H9 (cell line): ENCODE measurements around the gene AP3S2. TPM values are rescaled to one million over a fixed set of nuclear protein-coding genes. Genes with fewer than 3 reads are reported as not detected.

ENCODE experiments used
- DNase-seq: peaks from one replicate; pipeline ENCODE4 v3.0.0-alpha.2; 2017
- H2AFZ ChIP-seq: one replicate; pipeline ENCODE4 v1.6.1; 2013; ENCODE audit warnings: mild to moderate bottlenecking, low read length, control low read depth, moderate library complexity
- H2AK5ac ChIP-seq: 2 replicates; pipeline ENCODE4 v1.6.1; 2013; ENCODE audit warnings: low read length, control low read depth, mixed read lengths; ENCODE audit not compliant: insufficient read length
- H2BK120ac ChIP-seq: one replicate; pipeline ENCODE4 v1.6.1; 2013; ENCODE audit warnings: low read depth, mild to moderate bottlenecking, low read length, control low read depth, inconsistent platforms; ENCODE audit not compliant: poor library complexity, severe bottlenecking
- H2BK12ac ChIP-seq: 2 replicates; pipeline ENCODE4 v1.6.1; 2013; ENCODE audit warnings: low read length, control low read depth, mixed read lengths, low read depth; ENCODE audit not compliant: insufficient read length
- H2BK15ac ChIP-seq: 2 replicates; pipeline ENCODE4 v1.6.1; 2013; ENCODE audit warnings: low read depth, low read length, control low read depth
- H2BK20ac ChIP-seq: one replicate; pipeline ENCODE4 v1.6.1; 2013; ENCODE audit warnings: low read depth, mild to moderate bottlenecking, low read length, control low read depth, inconsistent platforms; ENCODE audit not compliant: poor library complexity, severe bottlenecking
- H2BK5ac ChIP-seq: 2 replicates; pipeline ENCODE4 v1.6.1; 2013; ENCODE audit warnings: low read length, control low read depth, mixed read lengths; ENCODE audit not compliant: insufficient read length
- H3K14ac ChIP-seq: 2 replicates; pipeline ENCODE4 v1.6.1; 2013; ENCODE audit warnings: low read length, control low read depth; ENCODE audit not compliant: insufficient read depth
- H3K18ac ChIP-seq: 2 replicates; pipeline ENCODE4 v1.6.1; 2013; ENCODE audit warnings: low read depth, mild to moderate bottlenecking, mixed read lengths, low read length, control low read depth; ENCODE audit not compliant: insufficient read length
- H3K23ac ChIP-seq: 2 replicates; pipeline ENCODE4 v1.6.1; 2013; ENCODE audit warnings: low read length, control low read depth, mixed read lengths, low read depth; ENCODE audit not compliant: insufficient read length
- H3K23me2 ChIP-seq: 2 replicates; pipeline ENCODE4 v1.6.1; 2013; ENCODE audit warnings: low read depth, mild to moderate bottlenecking, mixed read lengths, low read length, control low read depth; ENCODE audit not compliant: insufficient read length, poor library complexity, severe bottlenecking
- H3K27ac ChIP-seq: 2 replicates; pipeline ENCODE4 v1.5.1; 2013; ENCODE audit warnings: low read length, control low read depth, mixed read lengths, low read depth; ENCODE audit not compliant: insufficient read length
- H3K27me3 ChIP-seq: 2 replicates; pipeline ENCODE4 v1.6.1; 2013; ENCODE audit warnings: low read length, control low read depth, inconsistent platforms; ENCODE audit not compliant: insufficient read depth
- H3K4ac ChIP-seq: 2 replicates; pipeline ENCODE4 v1.6.1; 2013; ENCODE audit warnings: low read depth, mild to moderate bottlenecking, control low read depth, inconsistent platforms, low read length, moderate library complexity
- H3K4me1 ChIP-seq: 2 replicates; pipeline ENCODE4 v1.6.1; 2013; ENCODE audit warnings: low read length, control low read depth, inconsistent platforms; ENCODE audit not compliant: insufficient read depth
- H3K4me2 ChIP-seq: 2 replicates; pipeline ENCODE4 v1.6.1; 2013; ENCODE audit warnings: low read length, control low read depth, mixed read lengths; ENCODE audit not compliant: insufficient read length, insufficient read depth
- H3K56ac ChIP-seq: 2 replicates; pipeline ENCODE4 v1.6.1; 2013; ENCODE audit warnings: low read depth, mild to moderate bottlenecking, mixed read lengths, low read length, control low read depth; ENCODE audit not compliant: insufficient read length
- H3K79me1 ChIP-seq: 2 replicates; pipeline ENCODE4 v1.6.1; 2013; ENCODE audit warnings: low read depth, mild to moderate bottlenecking, moderate library complexity, low read length, control low read depth, inconsistent platforms; ENCODE audit not compliant: insufficient read depth, poor library complexity, severe bottlenecking
- H3K79me2 ChIP-seq: 2 replicates; pipeline ENCODE4 v1.6.1; 2013; ENCODE audit warnings: low read length, control low read depth, inconsistent platforms; ENCODE audit not compliant: insufficient read depth
- H3K9ac ChIP-seq: 2 replicates; pipeline ENCODE4 v1.6.1; 2013; ENCODE audit warnings: low read length, control low read depth, mixed read lengths; ENCODE audit not compliant: insufficient read length; ENCODE audit errors: extremely low read depth
- H3K9me3 ChIP-seq: one replicate; pipeline ENCODE4 v1.6.1; 2013; ENCODE audit warnings: low read depth, low read length, inconsistent platforms; ENCODE audit not compliant: control insufficient read depth
- H3T11ph ChIP-seq: one replicate; pipeline ENCODE4 v1.6.1; 2013; ENCODE audit warnings: mild to moderate bottlenecking, low read length, control low read depth, inconsistent platforms
- H4K20me1 ChIP-seq: one replicate; pipeline ENCODE4 v1.6.1; 2013; ENCODE audit not compliant: control insufficient read depth, insufficient read length, insufficient read depth
- H4K5ac ChIP-seq: 2 replicates; pipeline ENCODE4 v1.6.1; 2013; ENCODE audit warnings: low read depth, mild to moderate bottlenecking, mixed read lengths, low read length, control low read depth; ENCODE audit not compliant: insufficient read length
- H4K8ac ChIP-seq: replicated peaks from 2 replicates; pipeline ENCODE4 v1.6.1; 2013; ENCODE audit warnings: low read length, control low read depth, mixed read lengths, low read depth; ENCODE audit not compliant: insufficient read length
- H4K91ac ChIP-seq: 2 replicates; pipeline ENCODE4 v1.6.1; 2013; ENCODE audit warnings: low read depth, mild to moderate bottlenecking, moderate library complexity, mixed read lengths, low read length, control low read depth; ENCODE audit not compliant: insufficient read length
- H3K27ac Mint-ChIP-seq, 3 experiments: 2 replicates in 2 of 3; 3 replicates in 1 of 3; pipeline ENCODE4 v1.8.0; 2020 to 2021; ENCODE audit warnings: mixed read lengths in 3 of 3, mild to moderate bottlenecking in 1 of 3, moderate library complexity in 1 of 3
- H3K27me3 Mint-ChIP-seq: 2 replicates; pipeline ENCODE4 v1.8.0; 2021; ENCODE audit warnings: low read depth, mild to moderate bottlenecking, moderate library complexity, mixed read lengths
- H3K36me3 Mint-ChIP-seq, 3 experiments: 2 replicates in 2 of 3; 3 replicates in 1 of 3; pipeline ENCODE4 v1.8.0; 2020 to 2021; ENCODE audit warnings: low read depth in 3 of 3, mixed read lengths in 3 of 3; ENCODE audit not compliant: insufficient read depth in 1 of 3
- H3K4me1 Mint-ChIP-seq, 2 experiments: 2 replicates each; pipeline ENCODE4 v1.8.0; 2020; ENCODE audit warnings: mixed read lengths in 2 of 2
- H3K4me3 Mint-ChIP-seq, 2 experiments: 2 replicates in 1 of 2; 3 replicates in 1 of 2; pipeline ENCODE4 v1.8.0; 2020 to 2021; ENCODE audit warnings: mild to moderate bottlenecking in 2 of 2, mixed read lengths in 2 of 2, moderate library complexity in 1 of 2
- H3K9me3 Mint-ChIP-seq, 2 experiments: 2 replicates in 1 of 2; 3 replicates in 1 of 2; pipeline ENCODE4 v1.8.0; 2020; ENCODE audit warnings: mild to moderate bottlenecking in 2 of 2, mixed read lengths in 2 of 2, moderate library complexity in 1 of 2
- CTCF ChIP-seq: fragments of 200-600 bp; sonication (generic); conservative IDR thresholded peaks from 3 replicates; pipeline ENCODE4 v1.8.0; 2021; ENCODE audit warnings: antibody characterized with exemption, mild to moderate bottlenecking
- WGBS: extraction: QIAGEN DNeasy Blood & Tissue Kit; methylation state at CpG from one replicate; pipeline ENCODE4 v1.1.7; 2013; ENCODE audit warnings: missing lambda C conversion rate, low lambda C conversion rate, mixed read lengths; ENCODE audit not compliant: insufficient read length; ENCODE audit errors: extremely low coverage; 5-methylcytosine and 5-hydroxymethylcytosine counted together
- total RNA-seq: library from RNA; stranded (reverse); gene quantifications from 2 replicates; pipeline ENCODE4 v1.2.1, GENCODE V29; 2021

AP3S2 gene
- total RNA-seq, 1 experiment from 2014 or later, result 33.9 TPM

- no peak overlapping the region for H4K8ac ChIP-seq
- no peak overlapping the region for H3K14ac ChIP-seq
- no peaks in the 10 kb centered on the region for H3K79me1 ChIP-seq
- no peaks in the 10 kb centered on the region for H3K79me2 ChIP-seq
- no CpG with 5 or more reads among the region's 12 CpGs for WGBS
- H2BK20ac ChIP-seq, result no peak overlapping the region
- H2BK12ac ChIP-seq, result no peak overlapping the region
- Mint-ChIP-seq H3K36me3 (peaks cover 0 to 4% (median 0%) of the 10 kb centered on the region in 3 experiments; a peak in 1 of 7 replicates), H3K27me3 (peaks cover 31% of the 10 kb centered on the region), H3K4me3 (no peak overlapping the region; a peak in 1 of 5 replicates), H3K27ac (no peak overlapping the region; a peak in 1 of 7 replicates), H3K4me1 (peaks cover 6 to 10% of the 10 kb centered on the region in 2 experiments; a peak in 3 of 4 replicates), H3K9me3 (peaks cover 6 to 7% of the 10 kb centered on the region in 2 experiments)
- no peak overlapping the region for H4K5ac ChIP-seq
- no peak overlapping the region for H2AFZ ChIP-seq
- H3K23ac ChIP-seq, result no peak overlapping the region
- H3K9me3 ChIP-seq, result no peaks in the 10 kb centered on the region
- no peak overlapping the region for H3K56ac ChIP-seq
- no peak for DNase-seq
- no peak overlapping the region for H2AK5ac ChIP-seq
- H3K4me1 ChIP-seq, result no peaks in the 10 kb centered on the region
- H3K4ac ChIP-seq, result no peak overlapping the region
- no peaks in the 10 kb centered on the region for H3K23me2 ChIP-seq
- H2BK5ac ChIP-seq, result no peak overlapping the region
- H2BK120ac ChIP-seq, result no peak overlapping the region
- no peak overlapping the region for H3T11ph ChIP-seq
- H4K91ac ChIP-seq, result no peak overlapping the region
- peaks cover 1% of the 10 kb centered on the region; the same call in 1 of the 2 replicates for H3K27me3 ChIP-seq
- no peak overlapping the region for H3K18ac ChIP-seq
- H3K4me2 ChIP-seq, result no peak overlapping the region
- no peak overlapping the region for H2BK15ac ChIP-seq
- TF ChIP-seq CTCF, result no peak
- H3K27ac ChIP-seq, result no peak overlapping the region
- H3K9ac ChIP-seq, result no peak overlapping the region
- no peaks in the 10 kb centered on the region for H4K20me1 ChIP-seq
These were observed 72.9 kb downstream of the AP3S2 start for GRCh38 chr15:89820666-89821611.
